ENCODE results near the gene METTL16.

Gene METTL16

GRCh38 chr17:2406903-2407790 is 104.5 kb downstream of the METTL16 start:
- no peak for DNase-seq

GRCh38 chr17:2406271-2406902 is 105.3 kb downstream of the METTL16 start:
- no peak for DNase-seq

DNA sequence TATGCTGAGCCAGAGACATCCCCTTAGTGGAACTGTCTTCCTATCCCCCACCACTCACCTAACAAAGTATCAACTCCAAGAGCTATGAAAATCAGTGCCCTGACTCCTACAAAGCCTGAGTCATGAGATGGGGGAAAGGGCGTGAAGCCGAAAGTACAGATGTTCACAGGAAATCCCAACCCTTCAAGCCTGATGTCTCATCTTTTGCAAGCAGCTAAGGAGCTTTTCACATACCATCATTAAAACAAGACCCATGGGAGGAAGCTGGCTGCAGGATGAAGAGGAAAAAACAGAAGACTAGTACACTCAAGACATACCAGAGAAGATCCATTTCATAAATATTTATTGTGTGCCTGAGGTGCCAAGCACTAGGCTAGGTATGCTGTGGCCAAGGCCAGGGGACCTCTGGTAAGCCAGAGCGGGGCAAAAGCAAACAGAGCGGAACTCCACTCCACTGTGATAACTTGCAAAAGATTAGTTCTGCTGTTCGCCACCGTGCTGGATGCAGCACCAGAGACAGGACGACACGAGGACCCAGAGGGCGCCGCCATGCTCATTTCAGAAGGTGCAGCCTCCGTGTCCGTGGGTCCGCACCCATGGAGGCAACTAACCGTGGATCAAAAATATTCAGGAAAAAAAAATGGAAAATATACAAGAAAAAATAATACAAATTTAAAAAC is 106.3 kb downstream of the METTL16 start:
- no peak for DNase-seq

DNA sequence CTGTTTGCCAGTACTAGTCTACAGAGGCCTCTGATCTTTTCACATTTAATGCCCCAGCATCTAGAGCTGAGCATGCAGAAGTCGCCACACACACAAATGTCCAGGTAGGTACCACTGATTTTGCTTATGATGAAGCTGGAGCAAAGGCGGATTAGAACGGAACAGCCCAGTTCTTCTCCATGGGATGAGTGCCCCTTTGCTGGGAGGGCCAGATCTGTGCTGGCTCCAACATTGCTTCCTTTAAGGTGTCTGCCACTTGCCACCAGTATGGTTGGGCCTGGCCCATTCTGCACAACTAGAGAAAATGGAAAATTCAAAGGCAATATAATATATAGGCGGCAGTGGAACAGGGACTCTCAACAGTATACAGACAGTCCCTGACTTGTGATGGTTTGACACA is 108.6 kb downstream of the METTL16 start:
- no peak for DNase-seq

DNA sequence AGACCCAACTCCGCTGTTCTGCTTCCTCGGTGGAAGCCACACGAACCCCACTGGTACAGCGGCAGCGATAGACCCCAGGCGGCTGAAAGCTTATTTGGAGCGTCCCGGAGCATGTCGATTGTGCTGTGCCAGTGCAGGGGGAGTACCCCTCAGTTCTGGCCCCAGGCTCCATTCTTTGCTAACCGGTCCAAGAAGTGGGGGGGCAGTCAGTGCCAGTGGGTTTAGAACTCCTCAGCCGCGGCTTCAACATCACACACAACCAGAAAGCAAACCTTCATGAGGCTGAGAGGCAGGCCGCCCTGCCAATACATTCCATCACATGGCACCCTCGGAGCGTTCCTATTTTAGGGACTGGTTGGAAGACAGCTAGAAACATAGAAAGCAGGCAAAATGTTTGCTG is 109.1 kb downstream of the METTL16 start:
- no peak for DNase-seq

DNA sequence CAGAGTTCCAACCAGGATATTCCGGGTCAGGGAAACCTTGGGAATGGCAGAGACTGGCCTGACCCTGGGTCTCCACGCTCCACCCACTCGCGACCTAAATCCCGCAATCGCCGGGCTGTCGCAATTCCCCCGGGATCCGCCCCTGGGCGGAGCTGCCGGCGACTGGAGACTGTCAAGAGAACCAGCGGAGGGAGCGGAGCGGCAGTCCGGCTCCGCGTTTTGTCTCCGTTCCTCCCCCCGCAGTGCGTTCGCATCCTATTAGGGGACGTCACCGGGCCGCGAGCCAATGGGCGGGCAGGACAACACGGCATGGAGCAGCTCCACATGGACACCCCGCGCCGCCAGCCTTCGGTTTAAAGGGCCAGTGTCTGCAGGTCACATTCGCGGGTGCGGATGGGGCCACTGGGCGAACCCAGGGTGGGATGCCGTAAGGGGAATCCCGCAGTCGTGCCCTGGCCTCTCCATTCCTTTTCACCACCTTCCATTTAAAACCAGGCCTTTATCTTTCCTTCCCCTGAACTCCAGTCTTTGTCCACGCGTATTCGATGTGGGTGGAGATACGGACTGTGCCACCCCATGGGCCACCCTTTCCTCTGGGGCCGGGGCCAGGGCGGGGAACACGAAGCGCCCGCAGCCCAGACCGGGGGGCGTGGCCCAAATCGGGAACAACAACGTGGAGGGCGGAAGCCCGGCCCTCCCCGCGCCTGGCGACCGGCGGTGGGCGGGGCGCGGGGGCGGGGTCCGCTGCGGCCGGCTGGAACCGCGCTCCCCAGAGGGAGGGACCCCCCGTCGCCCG is 110.1 kb downstream of the METTL16 start:
- DNase-seq, result peak; percentile 91

- DNase-seq, result peak; percentile 88
These were observed 110.7 kb downstream of the METTL16 start, which contains the start of gene MNT for GRCh38 chr17:2400877-2401425. MNT (minus strand) TSS chr17:2401060; CDS start chr17:2400712, 348 bp downstream.

DNA sequence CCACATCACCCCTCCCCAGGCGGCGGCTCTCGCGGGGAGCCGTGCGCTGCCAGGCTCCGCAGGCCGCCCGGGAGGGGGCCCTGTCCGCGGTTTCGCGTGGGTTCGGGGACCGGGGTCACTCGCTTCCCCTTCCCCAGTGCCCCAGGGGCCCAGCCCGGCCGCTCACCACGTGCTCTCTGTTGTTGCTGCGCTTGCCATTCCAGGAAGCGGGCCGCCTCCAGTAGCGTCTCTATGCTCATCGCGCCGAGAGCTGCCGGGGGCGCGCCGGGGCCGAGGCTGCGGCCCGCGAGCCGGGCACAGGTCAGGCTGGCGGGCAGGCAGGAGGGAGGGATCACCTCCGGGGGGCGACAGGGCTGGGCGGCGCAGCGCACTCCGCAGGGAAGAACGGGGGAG is 111.2 kb downstream of the METTL16 start:
- no peak for DNase-seq

GRCh38 chr17:2399572-2400473 is 111.9 kb downstream of the METTL16 start:
- peak; percentile 69 for DNase-seq

- DNase-seq, result no peak
These were observed 112.8 kb downstream of the METTL16 start for GRCh38 chr17:2398655-2399571.

DNA sequence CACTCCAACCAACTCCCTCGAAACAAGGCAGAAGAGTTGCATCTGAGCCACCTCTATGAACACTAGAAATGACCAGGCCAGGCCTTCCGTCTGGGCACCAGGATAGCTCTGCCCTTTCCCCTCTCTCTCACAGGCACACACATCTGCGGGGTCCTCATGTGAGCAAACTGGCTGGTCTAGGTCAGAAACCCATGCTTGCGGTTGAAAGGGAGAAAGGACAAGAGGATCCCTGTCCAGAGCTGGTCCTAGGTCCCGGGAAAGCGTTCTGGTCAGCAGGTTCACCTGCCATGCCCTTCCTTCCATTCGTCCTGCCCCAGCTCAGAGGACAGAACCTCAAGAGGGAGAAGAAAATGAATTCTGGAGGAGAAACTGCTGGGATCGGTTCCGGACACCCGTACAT is 113.5 kb downstream of the METTL16 start:
- DNase-seq, result no peak

DNA sequence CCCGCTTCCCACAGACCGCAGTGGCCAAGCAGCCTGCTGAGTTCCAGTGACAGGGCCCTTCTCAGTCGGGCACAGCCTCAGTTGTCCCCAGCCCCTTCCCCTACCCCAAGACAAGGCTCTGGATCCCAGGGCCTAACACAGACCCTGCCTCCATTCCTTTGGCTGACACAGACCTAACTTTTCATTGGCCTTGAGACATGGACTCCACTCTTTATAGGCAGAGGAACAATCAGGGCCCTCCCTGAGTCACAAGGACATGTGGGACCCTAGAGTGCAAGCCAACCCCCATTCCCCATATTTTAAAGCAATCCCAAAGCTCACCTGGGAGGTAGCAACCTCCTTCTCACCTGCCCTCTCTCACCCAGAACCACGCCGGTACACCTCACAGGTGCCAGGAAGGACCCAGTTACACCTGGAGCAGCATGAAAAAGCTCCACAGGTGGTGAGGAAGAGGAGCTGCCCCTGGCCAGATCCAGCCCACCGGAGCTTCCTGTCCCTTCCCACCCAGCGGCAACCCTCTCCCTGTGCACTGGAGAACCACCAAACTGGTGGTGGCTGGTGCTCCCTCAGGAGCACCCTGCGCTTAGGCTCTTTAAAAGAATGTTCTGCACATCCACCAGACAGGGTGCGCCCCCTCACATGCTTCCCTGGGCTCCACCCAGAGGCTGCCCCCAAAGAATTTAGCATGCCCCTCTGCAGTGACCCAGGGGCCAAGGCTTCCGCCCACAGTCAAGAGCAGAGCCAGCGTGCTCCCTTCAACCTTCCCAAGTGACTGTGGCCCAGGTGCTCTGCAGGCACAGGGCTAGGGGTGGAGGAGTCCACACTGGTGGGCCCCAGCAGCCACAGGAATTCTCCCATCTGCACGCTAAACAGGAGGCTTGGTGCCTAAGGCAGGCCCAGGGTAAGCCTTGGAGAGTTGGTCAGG is 114.2 kb downstream of the METTL16 start:
- DNase-seq, result no peak

DNA sequence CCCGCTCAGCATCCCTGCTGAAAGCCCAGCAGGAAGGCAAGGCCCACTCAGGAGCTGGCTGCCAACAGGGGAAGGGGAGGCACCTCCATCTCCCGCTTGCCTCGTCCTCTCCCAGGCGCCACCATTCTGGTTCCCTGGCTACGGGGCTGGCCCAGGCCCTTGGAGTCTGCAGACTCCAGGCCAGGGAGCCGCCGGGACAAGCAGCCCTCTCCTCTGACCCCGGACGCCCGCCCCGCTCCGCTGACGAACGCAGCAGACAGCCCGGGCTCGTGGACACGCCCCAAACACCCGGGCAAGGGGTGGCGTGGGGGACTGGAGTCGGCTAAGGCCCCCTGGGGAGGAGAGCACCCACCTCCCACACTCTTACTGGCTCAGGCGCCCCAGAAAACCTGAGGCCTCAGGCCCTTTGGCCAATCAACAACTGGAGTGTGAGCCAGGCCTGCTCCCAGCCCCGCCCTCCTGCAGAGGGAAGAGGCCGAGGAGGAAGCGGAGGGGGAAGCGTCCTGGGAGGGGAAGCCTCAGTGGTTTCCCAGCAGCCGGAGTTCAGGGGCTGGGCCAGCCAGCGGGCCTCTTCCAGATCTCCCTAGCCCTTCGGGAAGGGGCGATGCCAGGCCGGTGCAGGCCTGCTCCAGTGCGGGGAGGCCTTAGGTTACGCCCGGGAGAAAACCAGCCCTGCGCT is 115.0 kb downstream of the METTL16 start:
- DNase-seq, result peak; percentile 50

- DNase-seq, result no peak
These were observed 115.5 kb downstream of the METTL16 start for GRCh38 chr17:2396192-2396567.

- no peak for DNase-seq
These were observed 116.2 kb downstream of the METTL16 start for GRCh38 chr17:2395258-2396181.

DNA sequence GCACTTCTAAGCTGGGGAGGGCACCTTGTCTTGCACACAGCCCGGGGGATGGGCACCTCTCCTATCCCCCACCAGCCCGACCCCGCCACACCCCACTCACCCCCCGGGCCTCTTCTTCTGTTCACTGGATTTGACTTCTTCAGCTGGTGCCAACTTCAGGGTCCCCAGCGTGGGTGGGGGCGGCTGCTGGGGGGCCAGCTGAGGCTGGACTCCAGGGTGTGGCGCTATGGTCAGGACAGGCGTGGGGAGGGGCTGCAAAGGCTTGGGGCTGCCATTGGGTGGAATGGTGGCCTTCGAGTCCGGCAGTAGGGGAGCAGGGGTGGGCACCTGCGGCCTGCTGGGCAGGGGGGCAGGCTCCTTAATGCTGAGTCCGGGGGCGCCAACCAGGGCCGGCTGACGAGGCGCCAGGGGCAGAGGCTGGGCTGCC is 116.9 kb downstream of the METTL16 start:
- DNase-seq, result no peak

All from DMS 273 treated with DMSO at 0.1 percent for 48 hours (cell line).